GM12865 (cell line): ENCODE results near the gene AANAT.

Experiments
- DNase-seq: peaks from one replicate; pipeline ENCODE4 v3.0.0; 2010; ENCODE audit warnings: low read depth
- H3K4me3 ChIP-seq: 2 replicates; pipeline ENCODE4 v1.5.1; 2011; ENCODE audit warnings: mild to moderate bottlenecking, low read depth, low read length, control low read depth
- TF ChIP-seq, protein P1 (sequence below): IDR thresholded peaks from 2 replicates; pipeline ENCODE4 v1.5.1; 2011; ENCODE audit warnings: low read length, control low read depth, low read depth, inconsistent platforms; ENCODE audit not compliant: insufficient read depth; ENCODE audit errors: missing control alignments

Gene AANAT

GRCh38 chr17:76478730-76479514, 11.5 kb downstream of the AANAT start:
- no peak for DNase-seq
- H3K4me3 ChIP-seq = no peak overlapping the region
- TF ChIP-seq, protein P1, sequence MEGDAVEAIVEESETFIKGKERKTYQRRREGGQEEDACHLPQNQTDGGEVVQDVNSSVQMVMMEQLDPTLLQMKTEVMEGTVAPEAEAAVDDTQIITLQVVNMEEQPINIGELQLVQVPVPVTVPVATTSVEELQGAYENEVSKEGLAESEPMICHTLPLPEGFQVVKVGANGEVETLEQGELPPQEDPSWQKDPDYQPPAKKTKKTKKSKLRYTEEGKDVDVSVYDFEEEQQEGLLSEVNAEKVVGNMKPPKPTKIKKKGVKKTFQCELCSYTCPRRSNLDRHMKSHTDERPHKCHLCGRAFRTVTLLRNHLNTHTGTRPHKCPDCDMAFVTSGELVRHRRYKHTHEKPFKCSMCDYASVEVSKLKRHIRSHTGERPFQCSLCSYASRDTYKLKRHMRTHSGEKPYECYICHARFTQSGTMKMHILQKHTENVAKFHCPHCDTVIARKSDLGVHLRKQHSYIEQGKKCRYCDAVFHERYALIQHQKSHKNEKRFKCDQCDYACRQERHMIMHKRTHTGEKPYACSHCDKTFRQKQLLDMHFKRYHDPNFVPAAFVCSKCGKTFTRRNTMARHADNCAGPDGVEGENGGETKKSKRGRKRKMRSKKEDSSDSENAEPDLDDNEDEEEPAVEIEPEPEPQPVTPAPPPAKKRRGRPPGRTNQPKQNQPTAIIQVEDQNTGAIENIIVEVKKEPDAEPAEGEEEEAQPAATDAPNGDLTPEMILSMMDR = no peak

DNA sequence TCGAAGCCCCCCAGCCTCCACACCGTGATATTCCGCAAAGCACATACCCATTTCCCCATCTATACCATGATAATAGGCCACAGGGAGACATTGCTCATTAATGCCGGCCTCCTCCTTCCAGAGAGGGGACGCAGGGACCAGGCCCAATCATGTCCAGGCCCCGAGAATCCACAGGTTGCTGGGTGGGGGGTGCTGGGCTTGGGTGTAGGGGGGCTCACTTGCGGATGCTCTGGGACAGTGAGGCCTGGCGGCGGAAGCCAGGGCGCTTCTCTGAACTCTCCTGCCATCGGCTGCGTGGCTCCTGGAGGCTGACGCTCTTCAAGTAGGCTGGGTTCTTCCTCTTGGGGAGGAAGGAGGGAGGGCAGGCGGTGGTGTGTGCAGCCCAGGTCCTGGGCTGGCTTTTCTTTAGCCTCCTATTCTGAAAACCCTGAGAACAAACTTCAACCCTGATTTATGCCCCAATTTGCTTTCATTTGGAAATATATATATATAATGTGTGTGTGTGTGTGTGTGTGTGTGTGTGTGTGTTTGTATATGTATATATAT, 12.2 kb downstream of the AANAT start:
- no peak overlapping the region for H3K4me3 ChIP-seq
- DNase-seq = peak; percentile 57
- TF ChIP-seq, protein P1 = no peak

- TF ChIP-seq, protein P1 = no peak
- peak overlapping the region; percentile 83 for H3K4me3 ChIP-seq
- peak; percentile 79 for DNase-seq
Measured at GRCh38 chr17:76480632-76481031, 13.2 kb downstream of the AANAT start.

DNA sequence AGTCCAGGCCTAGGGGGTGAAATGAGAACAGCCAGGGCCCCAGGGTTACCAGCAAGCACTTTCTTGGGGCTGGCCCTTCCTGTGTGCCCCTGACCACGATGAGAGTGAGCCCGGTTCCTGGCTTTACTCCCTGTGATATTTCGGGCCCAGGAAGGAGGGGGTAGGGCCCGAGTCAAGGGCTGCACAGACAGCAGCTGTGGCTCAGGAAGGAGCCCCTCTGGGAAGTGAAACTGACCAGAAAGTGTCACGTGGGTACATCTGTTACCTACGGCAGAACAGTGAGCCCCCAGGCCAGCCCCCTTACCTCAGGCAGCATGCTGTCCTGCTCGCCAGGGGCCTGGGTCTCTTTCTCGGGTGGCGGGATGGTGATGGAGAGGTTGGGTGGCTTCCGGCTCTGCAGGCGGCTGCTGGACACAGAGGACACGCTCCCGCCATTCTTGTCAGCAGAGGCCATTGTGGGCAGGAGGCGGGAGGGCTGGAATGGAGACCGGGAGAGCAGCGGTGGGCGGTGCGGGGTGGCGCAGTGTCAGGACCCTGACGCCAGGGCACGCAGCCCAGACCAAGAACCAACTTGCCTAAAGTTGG, 13.8 kb downstream of the AANAT start:
- TF ChIP-seq, protein P1 = no peak
- peak; percentile 93 for DNase-seq
- H3K4me3 ChIP-seq = peak overlapping the region; percentile 83

GRCh38 chr17:76484228-76484725, 16.9 kb downstream of the AANAT start:
- no peak overlapping the region for H3K4me3 ChIP-seq
- TF ChIP-seq, protein P1 = no peak
- DNase-seq = no peak

GRCh38 chr17:76485569-76485968, 18.2 kb downstream of the AANAT start:
- no peak overlapping the region for H3K4me3 ChIP-seq
- TF ChIP-seq, protein P1 = no peak
- DNase-seq = no peak
